ENCODE measurements around the gene SLC5A1. TPM values are rescaled to one million over a fixed set of nuclear protein-coding genes. Genes with fewer than 3 reads are reported as not detected.

Gene SLC5A1
- total RNA-seq, 2 donors from 2014 or later = 23.4 to 47.9 TPM

GRCh38 chr22:32005453-32005852 is 37.6 kb upstream of the SLC5A1 start:
- DNase-seq = no peak
- no peak overlapping the region for H3K9ac ChIP-seq (ENCODE audit: low read depth in 2 of 2, low read length in 2 of 2)
- H3K9me3 ChIP-seq = no peaks in the 10 kb centered on the region
- H3K27me3 ChIP-seq = no peaks in the 10 kb centered on the region
- no peaks in the 10 kb centered on the region for H3K4me1 ChIP-seq
- H3K4me3 ChIP-seq = no peak overlapping the region
- TF ChIP-seq CTCF (IDR thresholded peaks at IDR 0.05) = no peak
- no peak overlapping the region for H3K27ac ChIP-seq
- H3K36me3 ChIP-seq = no peaks in the 10 kb centered on the region
- intact Hi-C loops (cut with DNase I) = no loop called here

- Histone ChIP-seq H3K36me3 (no peaks in the 10 kb centered on the region), H3K4me3 (no peak overlapping the region), H3K27me3 (no peaks in the 10 kb centered on the region), H3K9me3 (no peaks in the 10 kb centered on the region), H3K4me1 (no peaks in the 10 kb centered on the region), H3K27ac (no peak overlapping the region), H3K9ac (ENCODE audit: low read depth in 2 of 2, low read length in 2 of 2) (no peak overlapping the region)
- DNase-seq = no peak
- intact Hi-C loops (cut with DNase I) = no loop called here
- TF ChIP-seq CTCF (IDR thresholded peaks at IDR 0.05) = no peak
Measured at GRCh38 chr22:32013200-32013599, 29.9 kb upstream of the SLC5A1 start.

- no peak for TF ChIP-seq CTCF (IDR thresholded peaks at IDR 0.05)
- Histone ChIP-seq H3K9ac (ENCODE audit: low read depth in 2 of 2, low read length in 2 of 2) (no peak overlapping the region), H3K27ac (no peak overlapping the region), H3K4me3 (no peak overlapping the region), H3K27me3 (no peaks in the 10 kb centered on the region), H3K4me1 (no peaks in the 10 kb centered on the region), H3K36me3 (no peaks in the 10 kb centered on the region), H3K9me3 (no peaks in the 10 kb centered on the region)
- intact Hi-C loops (cut with DNase I) = no loop called here
- no peak for DNase-seq
Measured at GRCh38 chr22:32016081-32016480, 27.0 kb upstream of the SLC5A1 start.

GRCh38 chr22:32018056-32018455 is 25.0 kb upstream of the SLC5A1 start:
- Histone ChIP-seq H3K27ac (no peak overlapping the region), H3K4me1 (no peaks in the 10 kb centered on the region), H3K9me3 (no peaks in the 10 kb centered on the region), H3K4me3 (no peak overlapping the region), H3K27me3 (no peaks in the 10 kb centered on the region), H3K9ac (ENCODE audit: low read depth in 2 of 2, low read length in 2 of 2) (no peak overlapping the region), H3K36me3 (no peaks in the 10 kb centered on the region)
- intact Hi-C loops (cut with DNase I) = no loop called here
- DNase-seq = no peak
- no peak for TF ChIP-seq CTCF (IDR thresholded peaks at IDR 0.05)

- H3K4me3 ChIP-seq = no peak overlapping the region
- no peaks in the 10 kb centered on the region for H3K4me1 ChIP-seq
- no peaks in the 10 kb centered on the region for H3K9me3 ChIP-seq
- intact Hi-C loops (cut with DNase I) = no loop called here
- no peaks in the 10 kb centered on the region for H3K36me3 ChIP-seq
- TF ChIP-seq CTCF (IDR thresholded peaks at IDR 0.05) = no peak
- no peak for DNase-seq
- no peak overlapping the region for H3K27ac ChIP-seq
- H3K27me3 ChIP-seq = no peaks in the 10 kb centered on the region
- no peak overlapping the region for H3K9ac ChIP-seq (ENCODE audit: low read depth in 2 of 2, low read length in 2 of 2)
Measured at GRCh38 chr22:32020117-32020516, 22.9 kb upstream of the SLC5A1 start.

GRCh38 chr22:32021716-32022115 is 21.3 kb upstream of the SLC5A1 start:
- intact Hi-C loops (cut with DNase I) = no loop called here
- Histone ChIP-seq H3K36me3 (no peaks in the 10 kb centered on the region), H3K9ac (ENCODE audit: low read depth in 2 of 2, low read length in 2 of 2) (no peak overlapping the region), H3K27ac (no peak overlapping the region), H3K27me3 (no peaks in the 10 kb centered on the region), H3K9me3 (no peaks in the 10 kb centered on the region), H3K4me3 (no peak overlapping the region), H3K4me1 (no peaks in the 10 kb centered on the region)
- no peak for DNase-seq
- TF ChIP-seq CTCF (IDR thresholded peaks at IDR 0.05) = no peak
